ENCODE measurements around the gene OGFR.

OGFR gene

DNA sequence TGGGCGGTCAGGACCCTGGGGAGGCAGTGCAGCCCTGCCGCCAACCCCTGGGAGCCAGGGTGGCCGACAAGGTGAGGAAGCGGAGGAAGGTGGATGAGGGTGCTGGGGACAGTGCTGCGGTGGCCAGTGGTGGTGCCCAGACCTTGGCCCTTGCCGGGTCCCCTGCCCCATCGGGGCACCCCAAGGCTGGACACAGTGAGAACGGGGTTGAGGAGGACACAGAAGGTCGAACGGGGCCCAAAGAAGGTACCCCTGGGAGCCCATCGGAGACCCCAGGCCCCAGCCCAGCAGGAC is 8.2 kb downstream of the OGFR start:
- POLR2A ChIA-PET = interaction anchor here (1.5 kb wide), 1 partner anchor 17 kb away, joined by 5 read pairs; the partner anchor contains the start of gene MRGBP
- TF ChIP-seq NFRKB (IDR thresholded peaks at IDR 0.05) (no peak), SP1 (IDR thresholded peaks at IDR 0.05) (no peak), CTBP1 (IDR thresholded peaks at IDR 0.05; ENCODE audit: borderline replicate concordance) (no peak), BHLHE40 (IDR thresholded peaks at IDR 0.05; ENCODE audit: borderline replicate concordance) (no peak), SUZ12 (IDR thresholded peaks at IDR 0.05) (no peak), HDGF (IDR thresholded peaks at IDR 0.05; ENCODE audit: borderline replicate concordance) (no peak), L3MBTL2 (conservative IDR thresholded peaks at IDR 0.05) (no peak), TARDBP (IDR thresholded peaks at IDR 0.05) (no peak), ZNF384 (IDR thresholded peaks at IDR 0.05) (no peak), ELF4 (IDR thresholded peaks at IDR 0.05) (no peak), FOXM1 (IDR thresholded peaks at IDR 0.05; ENCODE audit: borderline replicate concordance) (no peak), FOXA1 (IDR thresholded peaks at IDR 0.05) (no peak), LEF1 (IDR thresholded peaks at IDR 0.05; ENCODE audit: borderline replicate concordance) (no peak), ARNT (IDR thresholded peaks at IDR 0.05) (no peak)
- TF ChIP-seq, protein P1, sequence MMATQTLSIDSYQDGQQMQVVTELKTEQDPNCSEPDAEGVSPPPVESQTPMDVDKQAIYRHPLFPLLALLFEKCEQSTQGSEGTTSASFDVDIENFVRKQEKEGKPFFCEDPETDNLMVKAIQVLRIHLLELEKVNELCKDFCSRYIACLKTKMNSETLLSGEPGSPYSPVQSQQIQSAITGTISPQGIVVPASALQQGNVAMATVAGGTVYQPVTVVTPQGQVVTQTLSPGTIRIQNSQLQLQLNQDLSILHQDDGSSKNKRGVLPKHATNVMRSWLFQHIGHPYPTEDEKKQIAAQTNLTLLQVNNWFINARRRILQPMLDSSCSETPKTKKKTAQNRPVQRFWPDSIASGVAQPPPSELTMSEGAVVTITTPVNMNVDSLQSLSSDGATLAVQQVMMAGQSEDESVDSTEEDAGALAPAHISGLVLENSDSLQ (IDR thresholded peaks at IDR 0.05) = no peak

DNA sequence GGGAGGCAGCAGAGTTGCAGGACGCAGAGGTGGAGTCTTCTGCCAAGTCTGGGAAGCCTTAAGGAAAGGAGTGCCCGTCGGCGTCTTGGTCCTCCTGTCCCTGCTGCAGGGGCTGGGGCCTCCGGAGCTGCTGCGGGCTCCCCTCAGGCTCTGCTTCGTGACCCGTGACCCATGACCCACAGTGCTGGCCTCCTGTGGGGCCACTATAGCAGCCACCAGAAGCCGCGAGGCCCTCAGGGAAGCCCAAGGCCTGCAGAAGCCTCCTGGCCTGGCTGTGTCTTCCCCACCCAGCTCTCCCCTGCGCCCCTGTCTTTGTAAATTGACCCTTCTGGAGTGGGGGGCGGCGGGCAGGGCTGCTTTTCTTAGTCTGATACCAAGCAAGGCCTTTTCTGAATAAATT is 9.0 kb downstream of the OGFR start:
- TF ChIP-seq FOXA1 (IDR thresholded peaks at IDR 0.05) (no peak), TARDBP (IDR thresholded peaks at IDR 0.05) (no peak), FOXK2 (IDR thresholded peaks at IDR 0.05) (no peak)
- TF ChIP-seq, protein P1 (IDR thresholded peaks at IDR 0.05) = no peak
- DNase-seq (ENCODE audit: extremely low spot score) = no peak
- CTCF ChIA-PET = interaction anchor here (1.4 kb wide), 1 partner anchor 9 kb away, joined by 5 read pairs; no protein-coding TSS in a partner anchor
- POLR2A ChIA-PET = no interaction called here

More for the DNA sequence above, 8.2 kb downstream of the OGFR start:
- DNase-seq (ENCODE audit: extremely low spot score) = no peak
- CTCF ChIA-PET = no interaction called here

DNA sequence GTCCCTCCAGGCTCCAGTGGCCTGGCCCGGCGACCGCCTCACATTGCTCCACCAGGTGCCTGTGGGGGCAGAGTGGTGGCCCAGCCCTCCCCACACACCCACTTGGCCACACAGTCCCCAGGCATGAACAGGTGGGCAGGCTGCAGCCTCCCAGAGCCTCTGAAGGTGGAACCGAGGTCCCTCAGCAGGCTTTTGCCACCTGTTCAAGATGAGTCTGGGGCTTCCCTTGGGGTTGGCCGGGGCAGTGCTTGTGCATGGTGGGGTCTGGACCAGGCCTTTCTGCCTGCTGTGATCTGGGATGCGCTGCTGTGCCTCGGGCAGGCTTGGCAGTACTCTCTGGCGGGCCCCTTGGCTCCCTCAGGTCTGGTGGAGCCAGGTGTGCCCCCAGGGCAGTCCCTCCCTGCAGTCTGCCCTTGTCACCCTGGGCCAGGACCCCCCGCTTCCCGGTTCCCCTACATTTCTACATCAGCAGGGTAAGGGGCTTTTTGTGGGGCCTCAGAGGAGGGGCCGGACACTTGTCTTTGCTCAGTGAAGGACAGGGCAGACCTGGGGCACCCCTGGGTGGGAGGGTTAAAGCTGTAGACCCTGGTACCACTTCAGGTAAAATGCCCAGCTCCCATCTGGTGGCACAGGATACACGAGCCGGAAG is 9.5 kb downstream of the OGFR start:
- ChIA-PET POLR2A (interaction anchor here (1.1 kb wide), 1 partner anchor 14 kb away, joined by 3 read pairs; no protein-coding TSS in a partner anchor), CTCF (interaction anchor here (1.4 kb wide), 1 partner anchor 9 kb away, joined by 5 read pairs; no protein-coding TSS in a partner anchor)
- TF ChIP-seq ZNF384 (IDR thresholded peaks at IDR 0.05) = no peak
- no peak for TF ChIP-seq FOXA1 (IDR thresholded peaks at IDR 0.05)
- TF ChIP-seq BHLHE40 (IDR thresholded peaks at IDR 0.05; ENCODE audit: borderline replicate concordance) = no peak
- TF ChIP-seq L3MBTL2 (conservative IDR thresholded peaks at IDR 0.05) = no peak
- TF ChIP-seq SUZ12 (IDR thresholded peaks at IDR 0.05) = no peak
- TF ChIP-seq CTBP1 (IDR thresholded peaks at IDR 0.05; ENCODE audit: borderline replicate concordance) = no peak
- no peak for TF ChIP-seq ELF4 (IDR thresholded peaks at IDR 0.05)
- no peak for TF ChIP-seq LEF1 (IDR thresholded peaks at IDR 0.05; ENCODE audit: borderline replicate concordance)
- no peak for TF ChIP-seq SP1 (IDR thresholded peaks at IDR 0.05)
- TF ChIP-seq, protein P1 (IDR thresholded peaks at IDR 0.05) = no peak
- TF ChIP-seq TARDBP (IDR thresholded peaks at IDR 0.05) = no peak
- DNase-seq (ENCODE audit: extremely low spot score) = no peak

DNA sequence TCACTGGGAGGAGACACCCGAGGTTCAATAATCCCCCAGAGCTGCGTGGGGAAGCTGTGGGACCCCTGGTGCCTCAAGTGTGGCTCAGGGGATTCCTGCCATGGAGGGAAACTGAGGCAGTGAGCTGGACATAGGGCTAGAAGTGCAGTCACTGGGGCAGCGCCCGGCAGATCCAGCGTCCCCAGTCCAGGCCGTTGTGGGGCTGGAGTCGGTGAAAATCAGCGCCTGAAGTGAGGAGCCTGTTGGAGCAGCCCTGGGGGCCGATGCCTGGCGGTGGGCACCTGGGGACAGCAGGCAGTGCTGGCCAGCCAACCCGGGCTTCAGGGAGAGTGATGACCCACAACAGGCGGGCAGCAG is 10.1 kb downstream of the OGFR start:
- CTCF ChIA-PET = interaction anchor here (1.4 kb wide), 1 partner anchor 8 kb away, joined by 5 read pairs; no protein-coding TSS in a partner anchor
- TF ChIP-seq ELF4 (IDR thresholded peaks at IDR 0.05) = no peak
- TF ChIP-seq L3MBTL2 (conservative IDR thresholded peaks at IDR 0.05) = no peak
- TF ChIP-seq FOXK2 (IDR thresholded peaks at IDR 0.05) = no peak
- no peak for TF ChIP-seq SUZ12 (IDR thresholded peaks at IDR 0.05)
- POLR2A ChIA-PET = interaction anchor here (1.1 to 2.6 kb wide), 3 partner anchors 14 to 21 kb away, joined by 3 to 8 read pairs (median 3); partner anchors contain the start of gene MRGBP
- DNase-seq (ENCODE audit: extremely low spot score) = no peak

- no peak for TF ChIP-seq ELF4 (IDR thresholded peaks at IDR 0.05)
- no peak for TF ChIP-seq BHLHE40 (IDR thresholded peaks at IDR 0.05; ENCODE audit: borderline replicate concordance)
- TF ChIP-seq NFRKB (IDR thresholded peaks at IDR 0.05) = no peak
- ChIA-PET CTCF (interaction anchor here (0.7 to 1.4 kb wide), 3 partner anchors 8 to 49 kb away, joined by 3 to 5 read pairs (median 4); no protein-coding TSS in a partner anchor), POLR2A (interaction anchor here (1.1 to 2.6 kb wide), 3 partner anchors 15 to 21 kb away, joined by 3 to 8 read pairs (median 3); partner anchors contain the start of gene MRGBP)
- DNase-seq (ENCODE audit: extremely low spot score) = no peak
These were observed 10.7 kb downstream of the OGFR start for GRCh38 chr20:62815066-62815991.

Data from HEK293T (cell line).